GM10847 (cell line): ENCODE data around the gene CIB1.

Source experiments
- POLR2A ChIP-seq: IDR thresholded peaks from 2 replicates; pipeline ENCODE4 v1.6.1; 2011; ENCODE audit not compliant: insufficient read length; ENCODE audit errors: extremely low read depth

CIB1 gene

GRCh38 chr15:90208356-90208755 is 25.4 kb downstream of the CIB1 start:
- TF ChIP-seq POLR2A = no peak

GRCh38 chr15:90207252-90207651 is 26.5 kb downstream of the CIB1 start:
- TF ChIP-seq POLR2A = no peak

DNA sequence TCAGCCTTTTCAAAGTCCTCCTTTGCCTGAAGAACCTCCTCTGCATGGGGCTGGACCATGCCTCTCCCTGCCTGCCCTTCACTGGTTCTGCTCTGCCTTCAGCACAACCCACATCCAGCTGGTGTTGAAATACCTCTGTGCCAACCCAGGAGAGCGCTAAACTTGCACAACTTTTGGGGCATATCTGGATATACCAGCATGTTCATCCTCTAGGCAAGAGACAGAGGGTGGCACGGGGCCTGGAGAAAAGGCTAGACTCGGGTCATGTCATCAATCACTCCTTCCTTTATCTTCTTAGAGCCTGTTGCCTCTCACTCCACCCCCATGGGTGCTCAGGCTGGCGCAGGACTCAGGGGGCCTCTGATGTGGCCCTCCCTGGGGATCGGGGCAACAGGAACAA is 27.9 kb downstream of the CIB1 start:
- TF ChIP-seq POLR2A = no peak

GRCh38 chr15:90205050-90205848 is 28.5 kb downstream of the CIB1 start:
- no peak for TF ChIP-seq POLR2A

DNA sequence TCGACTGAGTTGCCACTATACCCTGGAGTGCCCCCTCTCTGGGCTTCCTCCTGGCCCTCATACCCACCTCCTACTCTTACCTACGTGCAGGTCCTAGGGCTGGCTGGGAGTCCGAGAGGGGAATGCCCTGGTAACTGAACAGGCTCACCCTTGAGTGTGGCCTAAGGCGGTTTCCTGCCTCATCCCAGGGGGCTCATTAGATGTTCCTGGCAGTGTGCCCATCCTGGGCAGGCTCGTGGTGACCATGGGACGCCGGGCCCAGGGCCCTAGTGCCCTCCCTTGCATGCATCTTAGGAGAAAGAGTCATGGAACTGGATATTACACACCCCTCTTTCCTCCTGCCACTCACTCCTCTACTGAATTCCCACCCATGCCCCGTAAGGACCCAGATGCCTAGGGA is 29.8 kb downstream of the CIB1 start:
- no peak for TF ChIP-seq POLR2A

GRCh38 chr15:90203473-90203872 is 30.3 kb downstream of the CIB1 start:
- no peak for TF ChIP-seq POLR2A

GRCh38 chr15:90202929-90203328 is 30.8 kb downstream of the CIB1 start:
- TF ChIP-seq POLR2A = no peak

DNA sequence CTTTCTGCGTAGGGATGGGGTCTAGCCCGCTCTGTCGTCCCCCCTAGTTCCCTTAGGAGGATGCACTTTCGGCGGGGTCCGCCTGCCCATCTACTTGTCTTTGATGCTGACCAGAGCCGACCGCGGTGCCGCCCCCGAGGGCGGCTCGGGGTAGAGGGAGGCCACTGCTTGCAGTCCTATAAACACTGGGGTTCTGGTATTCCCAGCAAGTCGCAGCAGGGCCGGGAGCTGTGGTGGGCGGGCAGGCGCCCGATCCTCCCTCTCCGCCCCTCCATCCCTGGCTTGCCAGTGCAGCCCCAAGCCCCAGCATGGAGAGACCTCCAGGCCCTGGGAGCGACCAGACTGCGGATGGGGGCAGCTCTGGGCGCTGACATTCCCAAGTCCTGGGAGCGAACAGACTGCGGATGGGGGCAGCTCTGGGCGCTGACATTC is 31.8 kb downstream of the CIB1 start:
- no peak for TF ChIP-seq POLR2A

GRCh38 chr15:90201130-90201943 is 32.4 kb downstream of the CIB1 start, which contains the start of gene SEMA4B:
Gene SEMA4B (plus strand): TSS chr15:90201330. CDS start chr15:90201579, 249 bp downstream.
- peak; percentile 52 for TF ChIP-seq POLR2A

- TF ChIP-seq POLR2A = no peak
Observed at GRCh38 chr15:90200534-90201129, 33.1 kb downstream of the CIB1 start.

DNA sequence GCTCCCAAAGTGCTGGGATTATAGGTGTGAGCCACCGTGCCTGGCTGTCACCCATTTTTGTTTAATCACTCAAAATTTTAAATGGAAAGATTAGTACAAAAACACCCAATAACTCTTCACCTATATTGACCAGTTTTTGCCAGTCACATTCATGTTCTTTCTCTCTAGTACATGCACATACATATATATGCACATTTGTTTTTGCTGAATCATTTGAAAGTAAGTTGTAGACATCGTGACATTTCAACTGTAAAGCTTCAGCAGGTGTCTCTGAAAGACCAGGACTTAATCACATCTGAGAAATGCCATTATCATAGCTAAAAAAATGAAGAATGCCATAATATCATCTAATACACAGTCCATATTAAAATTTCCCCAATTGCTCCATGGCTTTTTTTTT is 39.1 kb downstream of the CIB1 start:
- no peak for TF ChIP-seq POLR2A

- no peak for TF ChIP-seq POLR2A
Observed at GRCh38 chr15:90192961-90193786, 40.6 kb downstream of the CIB1 start.

DNA sequence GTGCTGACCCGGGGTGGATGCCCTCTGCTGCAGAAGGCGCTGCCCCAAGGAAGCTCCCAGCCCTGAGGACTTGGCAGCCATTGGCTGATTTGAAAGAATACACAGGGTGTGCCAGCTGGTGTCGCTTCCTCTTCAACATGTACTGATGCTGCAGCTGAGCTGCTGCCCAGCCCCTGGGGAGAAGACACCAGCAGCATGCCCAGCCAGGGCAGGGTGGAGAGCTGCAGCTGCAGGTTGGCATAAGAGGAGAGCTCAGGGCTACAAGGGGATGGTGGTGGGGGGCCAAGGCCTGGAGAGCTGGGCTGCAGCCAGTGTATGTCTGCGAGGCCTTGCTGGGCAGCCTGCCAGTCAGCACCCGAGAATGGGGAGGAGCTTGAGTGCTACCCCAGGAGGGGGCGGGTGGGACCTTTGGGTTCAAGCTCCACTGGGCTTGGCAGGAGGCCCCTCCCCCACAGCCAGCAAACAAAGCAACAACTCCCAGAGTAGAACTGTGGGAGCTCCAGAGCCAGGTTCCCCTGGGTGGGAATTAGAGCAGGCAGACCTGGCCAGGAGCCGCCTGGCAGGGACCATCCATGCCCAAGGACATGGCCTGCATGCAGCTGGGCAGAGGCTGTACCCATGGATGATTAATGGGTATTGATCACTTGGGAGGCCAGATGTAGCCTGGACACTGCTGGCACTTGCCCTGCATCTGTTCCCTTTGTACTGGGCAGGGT is 41.8 kb downstream of the CIB1 start:
- no peak for TF ChIP-seq POLR2A

DNA sequence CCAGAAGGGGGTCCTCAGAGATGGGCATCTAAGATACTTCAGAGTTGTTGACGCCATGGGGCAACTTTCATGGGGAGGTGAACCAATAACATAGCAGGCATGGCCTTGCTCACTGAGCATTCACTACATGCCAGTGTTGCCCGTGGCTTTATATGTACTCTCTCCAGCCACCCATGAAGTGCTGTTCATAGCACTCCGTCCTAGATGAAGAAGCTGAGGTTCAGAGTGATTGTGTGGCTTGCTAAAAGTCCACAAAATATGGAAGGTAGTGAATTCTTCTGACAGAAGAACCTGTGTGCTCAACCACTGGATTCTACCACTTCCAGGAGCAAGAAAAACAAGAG is 42.4 kb downstream of the CIB1 start:
- peak; percentile 4 for TF ChIP-seq POLR2A
